Fibroblast of lung (primary cell): ENCODE data around the gene ADRB2. TPM values are rescaled to one million over a fixed set of nuclear protein-coding genes. Genes with fewer than 3 reads are reported as not detected.

Experiments used
- DNase-seq, 2 donors: peaks; one replicate each; pipeline versions ENCODE4 v3.0.0 to v3.0.0-alpha.2; 2010; ENCODE audit warnings: low read depth in 2 of 2
- H2AFZ ChIP-seq: 2 replicates; pipeline ENCODE4 v1.5.1; 2012; ENCODE audit warnings: low read length, control low read depth, inconsistent platforms
- H3K27ac ChIP-seq: 2 replicates; pipeline ENCODE4 v1.5.1; 2011; ENCODE audit warnings: low read length, control low read depth; ENCODE audit not compliant: insufficient read depth
- H3K27me3 ChIP-seq: 2 replicates; pipeline ENCODE4 v1.5.1; 2011; ENCODE audit warnings: mild to moderate bottlenecking, low read length; ENCODE audit not compliant: control insufficient read depth, insufficient read depth
- H3K36me3 ChIP-seq: 2 replicates; pipeline ENCODE4 v1.5.1; 2011; ENCODE audit warnings: low read length; ENCODE audit not compliant: control insufficient read depth, insufficient read depth
- H3K4me1 ChIP-seq: 2 replicates; pipeline ENCODE4 v1.5.1; 2011; ENCODE audit warnings: low read length; ENCODE audit not compliant: control insufficient read depth, insufficient read depth; ENCODE audit errors: extremely low read depth
- H3K4me2 ChIP-seq: 2 replicates; pipeline ENCODE4 v1.5.1; 2011; ENCODE audit warnings: low read length, control low read depth; ENCODE audit not compliant: insufficient read depth; ENCODE audit errors: extremely low read depth
- H3K4me3 ChIP-seq, 4 experiments: fragments of 200-600 bp in 1 of 4; sonication (generic) in 1 of 4; replicated peaks in 1 of 4; 2 replicates each; pipeline ENCODE4 v1.5.1; 2011 to 2016; ENCODE audit warnings: low read length in 4 of 4, low read depth in 3 of 4, mild to moderate bottlenecking in 3 of 4, control low read depth in 2 of 4, inconsistent platforms in 1 of 4, mixed read lengths in 1 of 4; ENCODE audit not compliant: insufficient read depth in 1 of 4; ENCODE audit errors: control extremely low read depth in 1 of 4
- H3K79me2 ChIP-seq: 2 replicates; pipeline ENCODE4 v1.5.1; 2012; ENCODE audit warnings: mild to moderate bottlenecking, low read length, inconsistent platforms; ENCODE audit not compliant: control insufficient read depth, insufficient read depth
- H3K9ac ChIP-seq: 2 replicates; pipeline ENCODE4 v1.5.1; 2011; ENCODE audit warnings: mild to moderate bottlenecking, low read length, control low read depth; ENCODE audit not compliant: insufficient read depth
- H3K9me3 ChIP-seq: 2 replicates; pipeline ENCODE4 v1.5.1; 2012; ENCODE audit warnings: low read depth, low read length; ENCODE audit not compliant: control insufficient read depth, insufficient read depth
- H4K20me1 ChIP-seq: 2 replicates; pipeline ENCODE4 v1.5.1; 2011; ENCODE audit warnings: low read length; ENCODE audit not compliant: control insufficient read depth, insufficient read depth; ENCODE audit errors: extremely low read depth
- CTCF ChIP-seq, 2 donors: IDR thresholded peaks in 1 of 2; conservative IDR thresholded peaks in 1 of 2; 1 replicate in 1 of 2; 2 replicates in 1 of 2; pipeline ENCODE4 v1.5.1; 2011 to 2012; ENCODE audit warnings: low read length in 2 of 2, control low read depth in 1 of 2, inconsistent platforms in 1 of 2, low read depth in 1 of 2, mild to moderate bottlenecking in 1 of 2
- EZH2 ChIP-seq: IDR thresholded peaks from 2 replicates; pipeline ENCODE4 v1.5.1; 2012; ENCODE audit warnings: low read length, control low read depth, mild to moderate bottlenecking; ENCODE audit errors: missing control alignments
- polyA plus RNA-seq, 2 donors: library from polyadenylated mRNA; depleted of rRNA in 1 of 2; stranded (reverse) in 1 of 2; unstranded in 1 of 2; fragments of >200 nt; gene quantifications; 2 replicates each; pipeline ENCODE4 v1.2.1, GENCODE V29; 2011 to 2012; ENCODE audit warnings: missing spikeins in 1 of 2
- total RNA-seq: library from RNA; depleted of rRNA; stranded (reverse); fragments of >200 nt; gene quantifications from 2 replicates; pipeline ENCODE4 v1.2.1, GENCODE V29; 2014

Gene ADRB2
- total and polyA plus RNA-seq, 2 donors (not counting 1 experiment from before 2014, with no cell fraction given) = 0.60 to 4.5 TPM

GRCh38 chr5:148804393-148804792 is 22.0 kb upstream of the ADRB2 start:
- H3K27ac ChIP-seq = no peak overlapping the region
- H3K36me3 ChIP-seq = no peaks in the 10 kb centered on the region
- H3K9ac ChIP-seq = no peak overlapping the region
- no peaks in the 10 kb centered on the region for H3K79me2 ChIP-seq
- no peak overlapping the region for H2AFZ ChIP-seq
- TF ChIP-seq EZH2 (no peak), CTCF (conservative IDR thresholded peaks at IDR 0.05 in 1 of 2, IDR thresholded peaks at IDR 0.05 in 1 of 2; ENCODE audit: low read depth in 1 of 2, low read length in 2 of 2) (no peak)
- no peak overlapping the region for H3K4me2 ChIP-seq
- no peak for DNase-seq
- no peaks in the 10 kb centered on the region for H3K27me3 ChIP-seq
- peaks cover 4% of the 10 kb centered on the region for H3K4me1 ChIP-seq
- H3K4me3 ChIP-seq = no peak overlapping the region
- no peaks in the 10 kb centered on the region for H3K9me3 ChIP-seq
- H4K20me1 ChIP-seq = no peaks in the 10 kb centered on the region

GRCh38 chr5:148805326-148806290 is 20.8 kb upstream of the ADRB2 start:
- Histone ChIP-seq H3K4me2 (no peak overlapping the region), H4K20me1 (no peaks in the 10 kb centered on the region), H3K4me1 (peaks cover 5% of the 10 kb centered on the region), H3K9ac (no peak overlapping the region), H3K79me2 (no peaks in the 10 kb centered on the region), H3K27ac (no peak overlapping the region), H3K9me3 (no peaks in the 10 kb centered on the region), H3K27me3 (no peaks in the 10 kb centered on the region), H3K4me3 (no peak overlapping the region), H2AFZ (no peak overlapping the region), H3K36me3 (no peaks in the 10 kb centered on the region)
- TF ChIP-seq EZH2 (no peak), CTCF (conservative IDR thresholded peaks at IDR 0.05 in 1 of 2, IDR thresholded peaks at IDR 0.05 in 1 of 2; ENCODE audit: low read depth in 1 of 2, low read length in 2 of 2) (no peak)
- peak in 1 of 2 donors; percentile 74 for DNase-seq

GRCh38 chr5:148806520-148806931 is 19.9 kb upstream of the ADRB2 start:
- TF ChIP-seq EZH2 = no peak
- no peak for TF ChIP-seq CTCF (conservative IDR thresholded peaks at IDR 0.05 in 1 of 2, IDR thresholded peaks at IDR 0.05 in 1 of 2; ENCODE audit: low read depth in 1 of 2, low read length in 2 of 2)
- Histone ChIP-seq H3K9ac (no peak overlapping the region), H3K79me2 (no peaks in the 10 kb centered on the region), H3K9me3 (no peaks in the 10 kb centered on the region), H3K4me2 (no peak overlapping the region), H3K4me1 (peaks cover 5% of the 10 kb centered on the region), H2AFZ (no peak overlapping the region), H4K20me1 (no peaks in the 10 kb centered on the region), H3K27ac (no peak overlapping the region), H3K36me3 (no peaks in the 10 kb centered on the region), H3K27me3 (no peaks in the 10 kb centered on the region), H3K4me3 (no peak overlapping the region)
- no peak for DNase-seq
